G401 (cell line): Measurements from ENCODE around the gene RGL3. TPM values are rescaled to one million over a fixed set of nuclear protein-coding genes. Genes with fewer than 3 reads are reported as not detected.

ENCODE experiments used
- DNase-seq: peaks from one replicate; pipeline ENCODE4 v3.0.0-alpha.2; 2015; ENCODE audit warnings: low spot score
- in situ Hi-C: cut with HindIII; loops from 2 replicates; pipeline ENCODE4 v1.10.0; 2016; ENCODE audit warnings: low sequenced_read_pairs, mixed read lengths
- total RNA-seq: library from RNA; depleted of rRNA; stranded (reverse); fragments of >200 nt; shearing (Covaris generic); gene quantifications from 2 replicates; pipeline ENCODE4 v1.2.3, GENCODE V29; 2014; rRNA removed

Gene RGL3
- total RNA-seq, 1 experiment from 2014 or later = not detected

DNA sequence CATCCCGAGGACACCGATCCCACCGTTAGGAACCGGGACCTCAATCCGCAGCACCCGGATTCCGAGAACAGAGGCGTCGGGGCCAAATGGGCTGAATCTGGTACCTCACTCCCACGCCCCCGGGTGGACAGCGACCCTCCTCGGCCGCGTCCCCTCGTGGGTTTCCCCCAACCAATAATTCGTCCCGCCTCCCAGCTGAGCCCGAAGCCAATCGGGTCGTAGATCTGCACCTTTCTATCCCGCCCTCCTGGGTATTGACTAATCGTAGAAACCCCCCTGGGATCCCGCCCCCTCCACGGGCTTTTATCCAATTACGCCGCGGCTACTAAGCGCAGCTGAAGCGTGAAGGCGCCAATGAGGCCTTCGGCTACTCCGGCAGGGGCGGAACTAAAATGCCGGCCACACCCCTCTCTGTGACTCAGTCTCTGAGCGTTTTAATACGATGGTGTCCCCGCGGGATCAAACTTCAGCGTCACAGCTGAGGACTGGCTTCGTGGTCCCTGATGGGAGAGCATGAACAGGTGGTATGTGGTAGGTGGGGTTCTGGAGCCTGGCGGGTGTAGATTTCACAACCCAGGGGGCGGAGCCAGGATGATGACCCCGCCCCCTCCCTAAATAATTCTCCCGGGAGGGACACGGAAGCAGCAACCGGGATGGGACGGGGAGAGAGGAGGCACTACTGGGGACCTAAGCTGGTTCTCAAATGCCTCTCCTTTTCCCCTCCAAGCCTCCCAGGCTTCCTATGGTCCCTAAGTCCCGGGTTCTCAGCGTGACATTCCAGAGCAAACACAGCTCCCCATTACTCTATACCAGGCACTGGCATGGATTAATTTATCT, 72.8 kb downstream of the RGL3 start, which contains the start of the genes CCDC159 and TMEM205:
TSS of gene CCDC159 (plus strand) at position 416 of the 837 bp plus-strand sequence. CDS start at position 504, 88 bp downstream.
TSS of gene TMEM205 (minus strand) at position 165 of the 837 bp plus-strand sequence. CDS start 649 bp downstream, outside the sequence.
- in situ Hi-C loops = no loop called here

DNA sequence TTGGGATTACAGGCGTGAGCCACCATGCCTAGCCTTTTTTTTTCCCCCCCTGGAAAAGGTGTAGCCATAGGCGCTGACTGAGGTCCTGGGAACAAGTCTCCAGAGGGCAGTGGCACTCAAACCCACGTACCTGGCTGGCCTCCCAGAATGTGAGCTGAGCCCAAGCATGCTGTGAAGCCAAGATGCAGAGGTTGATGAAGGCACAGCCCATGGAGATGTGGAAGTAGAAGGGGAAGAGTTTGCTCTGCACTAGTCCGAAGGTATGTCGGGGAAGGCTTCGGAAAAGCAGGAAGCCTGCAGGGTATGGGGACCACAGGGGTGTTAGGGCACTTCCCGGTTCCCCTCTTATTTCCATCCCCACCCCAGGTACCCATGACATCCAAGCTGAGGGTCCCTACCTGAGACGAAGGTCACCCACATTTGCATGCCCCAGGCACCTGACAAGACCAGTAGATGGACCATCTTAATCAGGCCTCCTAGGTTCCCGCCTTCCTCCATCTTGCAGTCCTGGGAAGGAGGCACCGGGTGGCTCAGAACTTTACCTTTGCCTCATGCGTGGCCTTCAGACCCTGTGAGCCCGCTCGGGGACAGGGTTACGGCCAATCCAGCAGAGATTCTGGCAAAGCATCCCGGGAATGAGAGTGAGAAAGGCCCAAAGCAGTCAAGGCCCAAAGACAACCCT, 73.9 kb downstream of the RGL3 start:
- no peak for DNase-seq
- in situ Hi-C loops = no loop called here

More for the DNA sequence above, 72.8 kb downstream of the RGL3 start, which contains the start of the genes CCDC159 and TMEM205:
- peak; percentile 100 for DNase-seq

Other genes with a start within 250 kb of the RGL3 start
- gene KANK2, start 221.8 kb downstream of the RGL3 start, total RNA-seq = 122 and 129 TPM in 2 replicates
- not detected in 2 replicates for gene ANGPTL8, start 179.7 kb downstream of the RGL3 start, total RNA-seq
- 12.2 and 23.6 TPM in 2 replicates for gene DOCK6, start 156.8 kb downstream of the RGL3 start, total RNA-seq
- not detected in 2 replicates for gene TSPAN16, start 123.2 kb downstream of the RGL3 start, total RNA-seq
- 18.2 and 18.3 TPM in 2 replicates for gene RAB3D, start 79.7 kb downstream of the RGL3 start, total RNA-seq
- gene TMEM205, start 73.0 kb downstream of the RGL3 start, total RNA-seq = 363 and 408 TPM in 2 replicates
- 2.6 TPM in 2 replicates for gene CCDC159, start 72.8 kb downstream of the RGL3 start, total RNA-seq
- gene PLPPR2, start 63.9 kb downstream of the RGL3 start, total RNA-seq = 8.1 and 11.5 TPM in 2 replicates
- gene SWSAP1, start 44.6 kb downstream of the RGL3 start, total RNA-seq = 6.2 and 6.3 TPM in 2 replicates
- gene EPOR, start 35.0 kb downstream of the RGL3 start, total RNA-seq = 20.3 and 20.9 TPM in 2 replicates
- 1.7 and 6.1 TPM in 2 replicates for gene ODAD3, start 15.8 kb upstream of the RGL3 start, total RNA-seq
- gene PRKCSH, start 16.3 kb upstream of the RGL3 start, total RNA-seq = 116 and 141 TPM in 2 replicates
- 0.43 and 2.4 TPM in 2 replicates for gene ELAVL3, start 61.7 kb upstream of the RGL3 start, total RNA-seq
- 10.2 and 21.8 TPM in 2 replicates for gene ZNF653, start 86.5 kb upstream of the RGL3 start, total RNA-seq
- 104 and 109 TPM in 2 replicates for gene ECSIT, start 109.8 kb upstream of the RGL3 start, total RNA-seq
- gene CNN1, start 119.5 kb upstream of the RGL3 start, total RNA-seq = 28.0 and 34.3 TPM in 2 replicates
- 54.0 and 57.8 TPM in 2 replicates for gene ELOF1, start 139.9 kb upstream of the RGL3 start, total RNA-seq
- gene ACP5, start 158.3 kb upstream of the RGL3 start, total RNA-seq = not detected in 2 replicates
- gene ZNF627, start 178.2 kb upstream of the RGL3 start, total RNA-seq = 28.9 and 35.6 TPM in 2 replicates